ENCODE results near the gene PRADC1. TPM values are rescaled to one million over a fixed set of nuclear protein-coding genes. Genes with fewer than 3 reads are reported as not detected.
"Not testable (repeated sequence)": the region's sequence is repeated elsewhere in the genome, so short reads cannot be mapped to it uniquely, and the experiment has no call there.

The PRADC1 gene
- total and polyA plus RNA-seq, 2 donors = 13.0 to 35.2 TPM

GRCh38 chr2:73263540-73264331 is 30.7 kb upstream of the PRADC1 start:
- no peaks in the 10 kb centered on the region for H3K36me3 ChIP-seq (ENCODE audit: insufficient read depth)
- no peaks in the 10 kb centered on the region for H3K4me1 ChIP-seq (ENCODE audit: insufficient read depth)
- H3K27ac ChIP-seq (ENCODE audit: low read depth) = no peak overlapping the region
- H3K4me3 ChIP-seq (ENCODE audit: low read depth, low read length) = no peak overlapping the region
- 93% methylated on average over 16 of the region's 16 CpGs for WGBS
- DNase-seq (ENCODE audit: extremely low spot score) = no peak

GRCh38 chr2:73262691-73263429 is 29.8 kb upstream of the PRADC1 start:
- H3K4me1 ChIP-seq (ENCODE audit: insufficient read depth); H3K36me3 ChIP-seq (ENCODE audit: insufficient read depth); DNase-seq (ENCODE audit: extremely low spot score); H3K4me3 ChIP-seq (ENCODE audit: low read depth, low read length); H3K27ac ChIP-seq (ENCODE audit: low read depth): not testable (repeated sequence)
- WGBS = 92% methylated on average over 18 of the region's 18 CpGs

- no peaks in the 10 kb centered on the region for H3K36me3 ChIP-seq (ENCODE audit: insufficient read depth)
- no peak overlapping the region for H3K4me3 ChIP-seq (ENCODE audit: low read depth, low read length)
- DNase-seq (ENCODE audit: extremely low spot score) = no peak
- no peaks in the 10 kb centered on the region for H3K4me1 ChIP-seq (ENCODE audit: insufficient read depth)
- no peak overlapping the region for H3K27ac ChIP-seq (ENCODE audit: low read depth)
- 94% methylated on average over 4 of the region's 4 CpGs for WGBS
These were observed 29.1 kb upstream of the PRADC1 start for GRCh38 chr2:73262108-73262651.

- no peaks in the 10 kb centered on the region for H3K4me1 ChIP-seq (ENCODE audit: insufficient read depth)
- H3K4me3 ChIP-seq (ENCODE audit: low read depth, low read length) = no peak overlapping the region
- 32% methylated on average over 17 of the region's 17 CpGs for WGBS
- no peaks in the 10 kb centered on the region for H3K36me3 ChIP-seq (ENCODE audit: insufficient read depth)
- DNase-seq (ENCODE audit: extremely low spot score) = no peak
- H3K27ac ChIP-seq (ENCODE audit: low read depth) = no peak overlapping the region
These were observed 27.4 kb upstream of the PRADC1 start for GRCh38 chr2:73260338-73260984.

- Histone ChIP-seq H3K4me1 (ENCODE audit: insufficient read depth) (no peaks in the 10 kb centered on the region), H3K36me3 (ENCODE audit: insufficient read depth) (no peaks in the 10 kb centered on the region), H3K4me3 (ENCODE audit: low read depth, low read length) (no peak overlapping the region), H3K27ac (ENCODE audit: low read depth) (no peak overlapping the region)
- 82% methylated on average over 4 of the region's 4 CpGs for WGBS
- no peak for DNase-seq (ENCODE audit: extremely low spot score)
These were observed 26.8 kb upstream of the PRADC1 start for GRCh38 chr2:73259704-73260337.

- 92% methylated on average over 8 of the region's 8 CpGs for WGBS
- H3K4me1 ChIP-seq (ENCODE audit: insufficient read depth) = no peaks in the 10 kb centered on the region
- DNase-seq (ENCODE audit: extremely low spot score) = no peak
These were observed 26.2 kb upstream of the PRADC1 start for GRCh38 chr2:73259276-73259675.

GRCh38 chr2:73258913-73259215 is 25.8 kb upstream of the PRADC1 start:
- 97% methylated on average over 9 of the region's 9 CpGs for WGBS
- H3K36me3 ChIP-seq (ENCODE audit: insufficient read depth) = no peaks in the 10 kb centered on the region
- H3K27ac ChIP-seq (ENCODE audit: low read depth) = no peak overlapping the region
- DNase-seq (ENCODE audit: extremely low spot score) = no peak
- H3K4me1 ChIP-seq (ENCODE audit: insufficient read depth) = no peaks in the 10 kb centered on the region
- H3K4me3 ChIP-seq (ENCODE audit: low read depth, low read length) = no peak overlapping the region

More at GRCh38 chr2:73259276-73259675, 26.2 kb upstream of the PRADC1 start:
- H3K27ac ChIP-seq (ENCODE audit: low read depth) = no peak overlapping the region
- H3K4me3 ChIP-seq (ENCODE audit: low read depth, low read length) = no peak overlapping the region
- no peaks in the 10 kb centered on the region for H3K36me3 ChIP-seq (ENCODE audit: insufficient read depth)

GRCh38 chr2:73258186-73258912 is 25.3 kb upstream of the PRADC1 start:
- 86% methylated on average over 8 of the region's 8 CpGs for WGBS
- no peak overlapping the region for H3K4me3 ChIP-seq (ENCODE audit: low read depth, low read length)
- no peak for DNase-seq (ENCODE audit: extremely low spot score)
- no peaks in the 10 kb centered on the region for H3K36me3 ChIP-seq (ENCODE audit: insufficient read depth)
- H3K27ac ChIP-seq (ENCODE audit: low read depth) = no peak overlapping the region
- H3K4me1 ChIP-seq (ENCODE audit: insufficient read depth) = no peaks in the 10 kb centered on the region

- DNase-seq (ENCODE audit: extremely low spot score) = no peak
- WGBS = 67% methylated on average over 10 of the region's 10 CpGs
- H3K4me3 ChIP-seq (ENCODE audit: low read depth, low read length) = no peak overlapping the region
- peaks cover 2% of the 10 kb centered on the region for H3K36me3 ChIP-seq (ENCODE audit: insufficient read depth)
- no peaks in the 10 kb centered on the region for H3K4me1 ChIP-seq (ENCODE audit: insufficient read depth)
- no peak overlapping the region for H3K27ac ChIP-seq (ENCODE audit: low read depth)
These were observed 24.5 kb upstream of the PRADC1 start for GRCh38 chr2:73257425-73258125.

GRCh38 chr2:73257021-73257420 is 24.0 kb upstream of the PRADC1 start:
- no peak overlapping the region for H3K4me3 ChIP-seq (ENCODE audit: low read depth, low read length)
- 95% methylated on average over 2 of the region's 2 CpGs for WGBS
- peaks cover 2% of the 10 kb centered on the region for H3K36me3 ChIP-seq (ENCODE audit: insufficient read depth)
- no peaks in the 10 kb centered on the region for H3K4me1 ChIP-seq (ENCODE audit: insufficient read depth)
- H3K27ac ChIP-seq (ENCODE audit: low read depth) = no peak overlapping the region
- DNase-seq (ENCODE audit: extremely low spot score) = no peak

- H3K36me3 ChIP-seq (ENCODE audit: insufficient read depth) = peaks cover 2% of the 10 kb centered on the region
- H3K27ac ChIP-seq (ENCODE audit: low read depth) = no peak overlapping the region
- no peak for DNase-seq (ENCODE audit: extremely low spot score)
- no peak overlapping the region for H3K4me3 ChIP-seq (ENCODE audit: low read depth, low read length)
- no peaks in the 10 kb centered on the region for H3K4me1 ChIP-seq (ENCODE audit: insufficient read depth)
- 81% methylated on average over 1 of the region's 1 CpG for WGBS
These were observed 23.5 kb upstream of the PRADC1 start for GRCh38 chr2:73256618-73256922.

GRCh38 chr2:73255907-73256617 is 23.0 kb upstream of the PRADC1 start:
- H3K4me1 ChIP-seq (ENCODE audit: insufficient read depth) = no peaks in the 10 kb centered on the region
- H3K4me3 ChIP-seq (ENCODE audit: low read depth, low read length) = no peak overlapping the region
- peaks cover 2% of the 10 kb centered on the region for H3K36me3 ChIP-seq (ENCODE audit: insufficient read depth)
- H3K27ac ChIP-seq (ENCODE audit: low read depth) = no peak overlapping the region
- WGBS = 64% methylated on average over 5 of the region's 5 CpGs
- DNase-seq (ENCODE audit: extremely low spot score) = no peak

All from urinary bladder (tissue), 4 donors.